ENCODE measurements around the gene NHSL1. TPM values are rescaled to one million over a fixed set of nuclear protein-coding genes. Genes with fewer than 3 reads are reported as not detected.

NHSL1 gene
- total RNA-seq, 2 experiments from 2014 or later: 0.53 to 0.70 TPM

DNA sequence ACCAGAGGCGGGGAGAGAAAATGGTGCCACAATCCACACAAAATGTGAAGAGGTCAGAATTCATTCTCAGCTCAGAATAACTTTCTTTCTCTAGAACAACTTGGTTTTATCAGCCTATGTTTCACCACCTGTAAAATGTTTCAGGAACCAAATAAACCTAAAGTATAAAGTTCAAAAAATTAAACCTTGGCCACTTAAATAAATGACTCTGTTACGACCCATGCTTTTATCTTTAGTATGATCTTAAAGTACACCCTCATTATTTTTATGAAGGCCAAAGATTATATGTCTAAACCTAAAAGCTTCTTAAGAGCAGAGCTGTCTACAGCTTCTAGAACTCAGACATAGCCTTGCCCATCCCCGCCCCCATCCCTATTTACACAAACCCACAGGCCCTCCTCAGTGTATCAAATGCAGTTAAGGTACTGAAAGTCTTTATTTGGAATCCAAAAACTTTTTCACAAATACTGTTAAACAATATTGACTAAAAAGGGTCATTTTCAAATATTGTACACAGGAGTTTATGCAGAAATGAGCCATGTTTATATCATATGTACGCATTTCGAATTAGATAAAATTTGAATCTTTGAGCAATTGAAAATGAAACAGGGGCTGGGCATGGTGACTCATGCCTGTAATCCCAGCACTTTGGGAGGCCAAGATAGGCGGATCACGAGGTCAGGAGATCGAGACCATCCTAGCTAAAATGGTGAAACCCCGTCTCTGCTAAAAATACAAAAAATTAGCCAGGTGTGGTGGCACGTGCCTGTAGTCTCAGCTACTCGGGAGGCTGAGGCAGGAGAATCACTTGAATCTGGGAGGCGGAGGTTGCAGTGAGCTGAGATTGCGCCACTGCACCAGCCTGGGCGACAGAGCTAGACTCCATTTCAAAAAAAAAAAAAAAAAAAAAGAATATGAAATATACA, 5.7 kb upstream of the NHSL1 start:
- Mint-ChIP-seq H3K4me3 (no peak overlapping the region), H3K27me3 (peaks cover 1% of the 10 kb centered on the region), H3K9me3 (ENCODE audit: low read depth) (no peaks in the 10 kb centered on the region), H3K4me1 (peaks cover 2% of the 10 kb centered on the region), H3K27ac (no peak overlapping the region), H3K36me3 (ENCODE audit: low read depth) (no peaks in the 10 kb centered on the region)
- DNase-seq (no peak), ATAC-seq (no peak)
- ChIA-PET POLR2A (no interaction called here), CTCF (interaction anchor here (0.7 to 1.2 kb wide), 4 partner anchors 12 to 390 kb away, joined by 3 read pairs; no protein-coding TSS in a partner anchor)
- intact Hi-C loops (cut with DNase I, micrococcal nuclease): loop anchor here in 1 of 2 experiments (5.0 kb wide), 1 partner anchor 218 kb away; no protein-coding TSS in a partner anchor

- DNase-seq (no peak), ATAC-seq (no peak)
- intact Hi-C loops (cut with DNase I, micrococcal nuclease): no loop called here
- Mint-ChIP-seq H3K9me3 (ENCODE audit: low read depth) (no peaks in the 10 kb centered on the region), H3K27me3 (peaks cover 3% of the 10 kb centered on the region), H3K27ac (no peak overlapping the region), H3K4me1 (peaks cover 4% of the 10 kb centered on the region), H3K4me3 (no peak overlapping the region), H3K36me3 (ENCODE audit: low read depth) (no peaks in the 10 kb centered on the region)
- ChIA-PET POLR2A (no interaction called here), CTCF (interaction anchor here (0.7 to 1.4 kb wide), 3 partner anchors 13 to 386 kb away, joined by 3 read pairs; no protein-coding TSS in a partner anchor)
Measured at GRCh38 chr6:138503881-138504680, 4.8 kb upstream of the NHSL1 start.

- ATAC-seq (no peak), DNase-seq (no peak)
- Mint-ChIP-seq H3K36me3 (ENCODE audit: low read depth) (no peaks in the 10 kb centered on the region), H3K27ac (no peak overlapping the region), H3K27me3 (peaks cover 7% of the 10 kb centered on the region), H3K4me1 (peaks cover 4% of the 10 kb centered on the region), H3K9me3 (ENCODE audit: low read depth) (no peaks in the 10 kb centered on the region), H3K4me3 (no peak overlapping the region)
- ChIA-PET CTCF (interaction anchor here (0.5 to 0.9 kb wide), 2 partner anchors 10 to 1243 kb away, joined by 3 read pairs; no protein-coding TSS in a partner anchor), POLR2A (no interaction called here)
- intact Hi-C loops (cut with DNase I, micrococcal nuclease): no loop called here
Measured at GRCh38 chr6:138502546-138502945, 3.3 kb upstream of the NHSL1 start.

GRCh38 chr6:138500867-138501446, 1.7 kb upstream of the NHSL1 start:
- H3K36me3 Mint-ChIP-seq (ENCODE audit: low read depth): no peaks in the 10 kb centered on the region
- DNase-seq: no peak
- POLR2A ChIA-PET: interaction anchor here (0.6 kb wide), 1 partner anchor 18 kb away, joined by 3 read pairs; no protein-coding TSS in a partner anchor
- CTCF ChIA-PET: interaction anchor here (0.8 to 1.1 kb wide), 5 partner anchors 9 to 395 kb away, joined by 3 to 4 read pairs (median 3); no protein-coding TSS in a partner anchor
- intact Hi-C loops (cut with DNase I, micrococcal nuclease): no loop called here
- no peak for ATAC-seq
- H3K4me1 Mint-ChIP-seq: peaks cover 4% of the 10 kb centered on the region
- peaks cover 9% of the 10 kb centered on the region for H3K27me3 Mint-ChIP-seq
- H3K27ac Mint-ChIP-seq: no peak overlapping the region
- no peaks in the 10 kb centered on the region for H3K9me3 Mint-ChIP-seq (ENCODE audit: low read depth)
- no peak overlapping the region for H3K4me3 Mint-ChIP-seq

DNA sequence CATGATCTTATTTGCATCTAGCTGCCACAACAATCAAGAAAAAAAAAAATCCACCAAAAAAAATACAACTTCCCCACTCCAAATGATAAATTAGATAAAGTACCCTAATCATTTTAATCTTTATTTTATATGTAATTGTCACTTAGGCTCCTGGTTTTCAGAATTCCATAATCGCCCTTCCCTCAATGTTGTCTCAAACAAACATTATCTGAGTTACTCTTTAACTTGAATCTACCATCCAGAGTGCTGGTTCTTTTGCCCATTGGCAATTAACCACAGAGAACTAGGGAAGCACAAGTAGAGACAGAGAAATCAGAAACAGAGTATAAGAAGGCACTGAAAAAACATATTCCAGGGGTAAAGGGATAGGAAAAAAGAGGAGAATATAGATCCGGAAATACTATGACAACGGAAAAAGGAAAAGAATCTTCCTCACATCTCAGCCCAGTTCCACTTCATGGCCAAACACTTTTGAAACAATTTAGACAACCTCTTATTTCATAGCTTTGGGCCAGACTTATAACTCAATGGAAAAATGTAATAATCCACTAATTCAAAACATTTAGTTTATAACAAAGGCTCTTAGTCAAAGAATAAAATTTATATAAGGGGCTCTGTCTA, 861 bp upstream of the NHSL1 start:
- intact Hi-C loops (cut with DNase I, micrococcal nuclease): no loop called here
- H3K9me3 Mint-ChIP-seq (ENCODE audit: low read depth): no peaks in the 10 kb centered on the region
- H3K27me3 Mint-ChIP-seq: peaks cover 9% of the 10 kb centered on the region
- ChIA-PET CTCF (interaction anchor here (0.8 to 1.1 kb wide), 4 partner anchors 10 to 385 kb away, joined by 3 to 4 read pairs (median 3); no protein-coding TSS in a partner anchor), POLR2A (interaction anchor here (0.6 kb wide), 1 partner anchor 17 kb away, joined by 3 read pairs; no protein-coding TSS in a partner anchor)
- no peak for ATAC-seq
- no peak overlapping the region for H3K27ac Mint-ChIP-seq
- no peak for DNase-seq
- H3K36me3 Mint-ChIP-seq (ENCODE audit: low read depth): no peaks in the 10 kb centered on the region
- no peak overlapping the region for H3K4me3 Mint-ChIP-seq
- peaks cover 4% of the 10 kb centered on the region for H3K4me1 Mint-ChIP-seq

DNA sequence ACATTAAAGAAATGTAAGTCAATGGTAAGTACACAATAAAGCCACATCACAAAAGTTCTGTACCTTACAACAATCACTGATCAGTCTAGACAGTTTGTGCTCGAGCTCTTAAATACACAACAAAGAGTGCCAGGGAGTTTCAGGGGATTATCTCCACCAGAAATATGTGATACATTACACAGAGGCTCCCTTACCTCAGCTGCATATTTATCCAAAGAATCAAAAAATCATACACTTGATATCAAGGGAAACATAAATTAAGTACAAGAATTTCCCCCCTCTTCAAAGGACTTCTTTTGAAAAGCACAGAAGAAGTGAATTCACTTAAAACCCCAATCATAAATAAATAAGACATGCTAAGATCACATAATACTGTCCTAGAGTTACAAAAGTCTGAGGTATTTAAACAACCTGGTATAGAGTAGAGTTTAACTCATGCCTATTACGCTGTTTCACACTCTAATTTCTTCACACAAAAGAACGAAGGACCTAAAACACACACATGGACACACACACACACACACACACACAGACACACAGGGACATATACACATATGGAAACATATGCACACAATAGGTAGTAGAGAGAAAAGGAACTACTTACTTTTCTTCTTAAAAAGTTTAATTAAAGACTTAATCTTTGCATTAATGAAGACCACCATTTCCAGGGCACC, 528 bp downstream of the NHSL1 start:
- intact Hi-C loops (cut with DNase I, micrococcal nuclease): no loop called here
- Mint-ChIP-seq H3K36me3 (ENCODE audit: low read depth) (no peaks in the 10 kb centered on the region), H3K4me3 (no peak overlapping the region), H3K27ac (no peak overlapping the region), H3K27me3 (peaks cover 9% of the 10 kb centered on the region), H3K4me1 (peaks cover 4% of the 10 kb centered on the region), H3K9me3 (ENCODE audit: low read depth) (no peaks in the 10 kb centered on the region)
- DNase-seq (no peak), ATAC-seq (no peak)
- CTCF ChIA-PET: interaction anchor here (1.1 to 2.4 kb wide), 3 partner anchors 9 to 71 kb away, joined by 3 to 9 read pairs (median 3); no protein-coding TSS in a partner anchor
- POLR2A ChIA-PET: no interaction called here

DNA sequence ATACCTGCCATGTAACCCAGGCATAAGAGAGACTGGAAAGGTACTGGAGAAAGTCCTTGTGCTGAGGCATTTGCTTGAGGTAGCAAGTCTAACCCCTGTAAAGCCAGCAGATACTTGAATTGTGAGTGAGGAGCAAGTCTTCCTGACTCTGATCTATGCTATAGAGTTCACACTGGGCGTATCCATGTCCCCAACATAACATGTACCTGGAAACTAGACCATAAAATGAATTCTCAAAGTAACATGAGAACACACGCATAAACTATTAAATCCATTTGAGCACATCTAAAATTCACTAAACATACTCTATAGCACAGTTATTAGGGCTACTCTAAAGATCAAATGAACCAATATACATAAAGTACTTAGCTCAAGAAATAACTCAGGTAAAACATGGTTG, 2.0 kb downstream of the NHSL1 start:
- no peaks in the 10 kb centered on the region for H3K9me3 Mint-ChIP-seq (ENCODE audit: low read depth)
- CTCF ChIA-PET: interaction anchor here (0.5 to 2.4 kb wide), 3 partner anchors 12 to 23 kb away, joined by 3 to 9 read pairs (median 5); no protein-coding TSS in a partner anchor

DNA sequence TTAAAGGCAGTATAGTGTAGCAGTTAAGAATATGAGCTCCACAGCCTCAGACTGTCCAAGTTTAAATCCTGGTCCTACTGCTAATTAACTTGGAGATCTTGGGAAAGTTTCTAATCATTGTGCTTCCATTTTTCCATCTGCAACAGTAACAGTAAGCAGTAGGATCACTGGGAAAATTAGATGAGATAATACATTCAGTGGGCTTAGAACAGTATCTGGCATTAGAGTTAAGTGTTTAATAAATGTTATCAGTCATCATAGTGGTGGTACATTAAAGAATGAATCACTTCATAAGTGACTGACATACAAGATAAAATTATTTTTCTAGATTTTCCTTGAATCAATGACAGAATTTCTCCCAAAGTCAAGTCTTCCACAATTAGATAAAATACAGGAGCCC, 5.0 kb downstream of the NHSL1 start:
- Mint-ChIP-seq H3K4me3 (no peak overlapping the region), H3K4me1 (peaks cover 1% of the 10 kb centered on the region), H3K9me3 (ENCODE audit: low read depth) (no peaks in the 10 kb centered on the region), H3K27me3 (peaks cover 7% of the 10 kb centered on the region), H3K27ac (no peak overlapping the region), H3K36me3 (ENCODE audit: low read depth) (no peaks in the 10 kb centered on the region)
- intact Hi-C loops (cut with DNase I, micrococcal nuclease): no loop called here
- ATAC-seq (no peak), DNase-seq (no peak)
- ChIA-PET POLR2A (no interaction called here), CTCF (interaction anchor here (0.5 to 0.7 kb wide), 2 partner anchors 12 to 709 kb away, joined by 3 to 4 read pairs; no protein-coding TSS in a partner anchor)

More for the DNA sequence above, 2.0 kb downstream of the NHSL1 start:
- no peak overlapping the region for H3K27ac Mint-ChIP-seq
- POLR2A ChIA-PET: no interaction called here
- H3K4me3 Mint-ChIP-seq: no peak overlapping the region
- H3K27me3 Mint-ChIP-seq: peaks cover 9% of the 10 kb centered on the region
- peaks cover 4% of the 10 kb centered on the region for H3K4me1 Mint-ChIP-seq
- no peak for ATAC-seq
- intact Hi-C loops (cut with DNase I, micrococcal nuclease): no loop called here
- H3K36me3 Mint-ChIP-seq (ENCODE audit: low read depth): no peaks in the 10 kb centered on the region
- no peak for DNase-seq

- CTCF ChIA-PET: interaction anchor here (0.7 kb wide), 1 partner anchor 11 kb away, joined by 3 read pairs; no protein-coding TSS in a partner anchor
Measured at GRCh38 chr6:138493413-138493812, 5.9 kb downstream of the NHSL1 start.

GRCh38 chr6:138492871-138493270, 6.4 kb downstream of the NHSL1 start:
- ATAC-seq (no peak), DNase-seq (no peak)
- no peak overlapping the region for H3K4me3 Mint-ChIP-seq
- no peaks in the 10 kb centered on the region for H3K9me3 Mint-ChIP-seq (ENCODE audit: low read depth)
- peaks cover 4% of the 10 kb centered on the region for H3K27me3 Mint-ChIP-seq
- intact Hi-C loops (cut with DNase I, micrococcal nuclease): no loop called here
- no peaks in the 10 kb centered on the region for H3K36me3 Mint-ChIP-seq (ENCODE audit: low read depth)
- H3K4me1 Mint-ChIP-seq: no peaks in the 10 kb centered on the region
- ChIA-PET POLR2A (no interaction called here), CTCF (interaction anchor here (0.7 kb wide), 1 partner anchor 10 kb away, joined by 3 read pairs; no protein-coding TSS in a partner anchor)
- H3K27ac Mint-ChIP-seq: no peak overlapping the region

More at GRCh38 chr6:138493413-138493812, 5.9 kb downstream of the NHSL1 start:
- Mint-ChIP-seq H3K9me3 (ENCODE audit: low read depth) (no peaks in the 10 kb centered on the region), H3K36me3 (ENCODE audit: low read depth) (no peaks in the 10 kb centered on the region), H3K27me3 (peaks cover 6% of the 10 kb centered on the region), H3K4me1 (no peaks in the 10 kb centered on the region), H3K27ac (no peak overlapping the region), H3K4me3 (no peak overlapping the region)
- intact Hi-C loops (cut with DNase I, micrococcal nuclease): no loop called here
- ATAC-seq (no peak), DNase-seq (no peak)
- POLR2A ChIA-PET: no interaction called here
